ENCODE measurements around the gene MIF. TPM values are rescaled to one million over a fixed set of nuclear protein-coding genes. Genes with fewer than 3 reads are reported as not detected.
A peak's percentile ranks its signal among the peaks of the same experiment; 100 is the strongest.
"Not testable (repeated sequence)": the region's sequence is repeated elsewhere in the genome, so short reads cannot be mapped to it uniquely, and the experiment has no call there.

MIF gene
- total RNA-seq, 2 experiments from 2014 or later: 836 to 882 TPM

DNA sequence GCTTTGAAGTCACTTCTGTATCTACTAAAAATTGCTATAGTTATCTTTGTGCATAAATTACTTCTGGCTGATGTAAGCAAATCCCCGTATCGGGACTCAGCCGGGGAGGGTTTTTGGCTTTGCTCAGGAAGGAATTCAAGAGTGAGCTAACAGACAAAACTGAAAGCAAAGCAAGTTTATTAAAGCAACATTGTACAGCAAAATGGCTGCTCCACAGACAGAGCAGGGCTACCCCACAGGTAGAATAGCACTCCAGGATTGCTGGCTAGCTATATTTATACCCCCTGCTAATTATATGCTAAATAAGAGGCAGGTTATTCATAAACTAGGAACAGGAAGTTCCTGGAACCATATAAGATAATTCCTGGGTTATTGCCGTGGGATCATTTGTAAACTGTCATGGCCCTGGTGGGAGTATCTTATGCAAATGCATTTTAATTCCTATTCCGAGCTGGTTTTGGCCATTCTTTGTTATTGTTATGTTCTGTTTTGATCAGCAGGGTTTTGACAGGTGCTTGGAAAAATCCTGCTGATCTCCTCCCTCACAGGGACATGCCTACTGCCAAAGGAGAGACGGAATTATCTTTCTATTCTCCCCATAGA lies 15.2 kb downstream of the MIF start:
- no peaks in the 10 kb centered on the region for H3K9me3 Mint-ChIP-seq
- no peak for DNase-seq
- no peak overlapping the region for H3K27ac Mint-ChIP-seq
- POLR2A ChIA-PET: interaction anchor here (1.3 to 6.9 kb wide), 3 partner anchors 8 to 142 kb away, joined by 3 to 85 read pairs (median 4); partner anchors contain the start of genes CHCHD10 and MIF
- no peaks in the 10 kb centered on the region for H3K27me3 Mint-ChIP-seq
- H3K36me3 Mint-ChIP-seq (ENCODE audit: low read depth): peaks cover 4% of the 10 kb centered on the region
- H3K4me1 Mint-ChIP-seq: peaks cover 22% of the 10 kb centered on the region
- H3K4me3 Mint-ChIP-seq: no peak overlapping the region
- CTCF ChIA-PET: interaction anchor here (1.7 kb wide), 1 partner anchor 16 kb away, joined by 10 read pairs; the partner anchor contains the start of gene MIF

DNA sequence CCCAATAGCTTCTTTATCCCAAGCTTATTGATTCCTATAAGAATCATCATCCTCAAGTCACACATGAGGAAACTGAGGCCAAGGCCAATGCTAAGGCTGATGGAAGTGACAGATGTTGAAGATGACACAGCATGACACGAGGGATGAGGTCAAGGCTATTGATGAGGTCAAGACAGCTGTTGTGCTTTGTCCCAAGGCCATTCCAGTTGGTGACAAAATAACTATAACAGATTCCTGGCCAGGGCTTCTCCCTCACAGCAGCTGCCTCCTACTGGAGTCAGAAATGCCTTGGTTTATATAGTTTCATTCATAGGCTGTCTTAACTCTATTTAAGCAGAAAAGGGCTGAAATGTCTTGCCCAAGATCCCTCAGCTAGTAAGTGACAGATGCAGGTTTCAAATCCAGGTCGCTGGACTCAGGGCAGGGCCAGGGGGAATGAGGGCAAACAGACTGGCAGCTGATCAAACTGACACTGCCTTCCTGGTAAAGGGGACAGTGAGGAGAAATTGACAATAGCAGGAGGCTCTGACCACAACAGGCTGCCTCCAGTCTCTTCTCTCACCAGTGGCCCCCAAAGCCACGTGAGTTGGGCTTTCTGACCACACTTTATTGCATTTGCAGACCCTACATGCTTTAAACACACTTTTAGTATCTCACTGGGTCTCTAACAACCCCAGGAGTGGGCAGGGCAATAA lies 16.5 kb downstream of the MIF start:
- peaks cover 4% of the 10 kb centered on the region for H3K36me3 Mint-ChIP-seq (ENCODE audit: low read depth)
- peaks cover 27% of the 10 kb centered on the region for H3K4me1 Mint-ChIP-seq
- no peak overlapping the region for H3K4me3 Mint-ChIP-seq
- DNase-seq: no peak
- no peak overlapping the region for H3K27ac Mint-ChIP-seq
- ChIA-PET CTCF (interaction anchor here (1.7 kb wide), 1 partner anchor 17 kb away, joined by 10 read pairs; the partner anchor contains the start of gene MIF), POLR2A (interaction anchor here (1.3 to 6.9 kb wide), 3 partner anchors 10 to 143 kb away, joined by 3 to 85 read pairs (median 4); partner anchors contain the start of genes CHCHD10 and MIF)
- no peaks in the 10 kb centered on the region for H3K9me3 Mint-ChIP-seq
- no peaks in the 10 kb centered on the region for H3K27me3 Mint-ChIP-seq

DNA sequence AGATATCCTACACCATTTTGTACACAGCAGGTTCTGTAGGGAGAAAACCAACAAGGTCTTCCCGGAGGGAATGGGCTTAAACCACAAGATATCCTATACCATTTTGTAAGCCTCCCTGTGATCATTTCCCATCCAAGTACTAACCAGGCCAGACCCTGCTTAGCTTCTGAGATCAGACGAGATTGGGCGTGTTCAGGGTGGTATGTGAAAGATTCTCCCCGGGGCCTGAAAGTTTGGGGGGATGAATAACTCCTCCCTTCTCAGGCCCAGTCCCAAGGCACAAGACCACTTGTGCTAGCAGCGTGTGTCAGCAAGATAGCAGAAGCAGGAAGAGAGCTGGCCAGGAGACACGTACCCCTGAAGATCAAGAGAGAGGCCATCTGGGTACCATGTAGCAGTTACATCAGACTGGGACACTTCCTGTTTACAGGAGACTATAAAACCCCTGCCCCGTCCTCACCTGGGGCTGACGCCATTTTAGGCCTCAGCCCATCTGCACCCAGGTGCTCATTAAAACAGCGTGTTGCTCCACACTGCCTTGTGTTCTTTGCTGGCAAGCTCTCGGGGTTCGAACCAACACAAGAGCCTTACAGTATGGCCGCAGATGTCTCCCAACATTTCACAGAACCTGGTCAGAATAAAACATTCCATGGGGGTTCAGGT lies 17.3 kb downstream of the MIF start:
- no peaks in the 10 kb centered on the region for H3K27me3 Mint-ChIP-seq
- no peaks in the 10 kb centered on the region for H3K9me3 Mint-ChIP-seq
- DNase-seq: no peak
- CTCF ChIA-PET: interaction anchor here (1.7 to 2.6 kb wide), 2 partner anchors 17 to 18 kb away, joined by 10 to 31 read pairs; partner anchors contain the start of gene MIF
- H3K4me1 Mint-ChIP-seq: peaks cover 27% of the 10 kb centered on the region
- no peak overlapping the region for H3K4me3 Mint-ChIP-seq
- H3K36me3 Mint-ChIP-seq (ENCODE audit: low read depth): peaks cover 4% of the 10 kb centered on the region
- POLR2A ChIA-PET: interaction anchor here (6.9 kb wide), 1 partner anchor 18 kb away, joined by 85 read pairs; the partner anchor contains the start of gene MIF
- no peak overlapping the region for H3K27ac Mint-ChIP-seq

DNA sequence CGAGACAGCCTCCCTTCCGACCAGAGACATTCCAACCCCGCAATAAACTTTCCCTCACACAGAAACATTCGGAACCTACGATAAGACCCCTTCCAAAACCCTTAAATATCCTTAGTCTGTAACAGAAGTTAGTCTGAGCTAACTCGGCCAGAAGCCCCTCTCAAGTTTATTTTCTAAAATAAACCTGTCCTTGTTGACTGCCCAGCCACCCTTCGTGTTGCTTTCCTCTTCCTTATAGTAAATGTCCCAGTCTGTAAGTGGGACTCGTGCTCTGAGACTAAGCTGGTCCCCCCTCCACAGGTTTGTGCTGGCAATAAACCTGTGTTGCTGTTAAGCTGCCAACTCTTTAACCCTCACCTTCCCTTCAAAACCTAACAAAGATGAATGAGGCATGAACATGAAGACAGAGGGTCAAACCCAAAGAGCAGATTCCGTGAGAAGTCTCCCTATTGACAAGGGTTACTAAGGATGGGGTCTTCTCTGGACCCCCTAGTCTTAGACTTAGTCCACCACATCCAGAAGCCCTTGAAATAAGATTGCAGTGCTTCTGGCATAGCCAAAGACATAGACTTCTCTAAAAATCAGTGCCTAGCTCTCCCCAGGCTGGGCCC lies 18.2 kb downstream of the MIF start:
- peaks cover 27% of the 10 kb centered on the region for H3K4me1 Mint-ChIP-seq
- no peak for DNase-seq
- ChIA-PET POLR2A (interaction anchor here (0.9 to 6.9 kb wide), 3 partner anchors 11 to 359 kb away, joined by 3 to 85 read pairs (median 5); partner anchors contain the start of gene MIF), CTCF (interaction anchor here (1.6 to 2.6 kb wide), 2 partner anchors 18 to 244 kb away, joined by 4 to 31 read pairs; partner anchors contain the start of gene MIF)
- no peak overlapping the region for H3K4me3 Mint-ChIP-seq
- no peaks in the 10 kb centered on the region for H3K9me3 Mint-ChIP-seq
- peaks cover 4% of the 10 kb centered on the region for H3K36me3 Mint-ChIP-seq (ENCODE audit: low read depth)
- H3K27ac Mint-ChIP-seq: no peak overlapping the region
- H3K27me3 Mint-ChIP-seq: no peaks in the 10 kb centered on the region

DNA sequence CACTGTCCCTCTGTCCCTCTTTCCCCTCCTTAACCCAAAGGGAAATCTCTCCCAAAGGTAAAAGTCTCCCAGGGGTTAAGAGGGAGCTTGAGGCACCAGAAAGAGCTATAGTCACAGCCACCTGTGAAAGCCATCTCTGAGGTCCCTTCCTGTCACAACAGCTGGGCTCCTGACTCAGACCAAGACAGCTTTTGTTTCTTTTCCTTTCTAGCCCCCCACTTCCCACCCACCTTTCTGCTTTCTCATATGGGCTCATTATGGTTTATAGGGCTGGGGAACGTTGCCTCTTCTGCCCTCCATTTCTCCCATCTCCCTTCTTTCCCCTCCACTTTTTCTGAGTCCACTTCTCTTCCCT lies 19.1 kb downstream of the MIF start:
- Mint-ChIP-seq H3K4me3 (peak overlapping the region; percentile 86), H3K27ac (peak overlapping the region; percentile 95), H3K4me1 (peaks cover 27% of the 10 kb centered on the region), H3K9me3 (no peaks in the 10 kb centered on the region), H3K36me3 (ENCODE audit: low read depth) (peaks cover 4% of the 10 kb centered on the region), H3K27me3 (no peaks in the 10 kb centered on the region)
- ChIA-PET CTCF (interaction anchor here (0.8 to 2.6 kb wide), 4 partner anchors 17 to 244 kb away, joined by 3 to 31 read pairs (median 4); partner anchors contain the start of genes MIF and SLC2A11), POLR2A (interaction anchor here (0.6 to 6.9 kb wide), 20 partner anchors 10 to 515 kb away, joined by 3 to 85 read pairs (median 4); partner anchors contain the start of genes ADORA2A, CABIN1, MIF and SLC2A11)
- no peak for DNase-seq

DNA sequence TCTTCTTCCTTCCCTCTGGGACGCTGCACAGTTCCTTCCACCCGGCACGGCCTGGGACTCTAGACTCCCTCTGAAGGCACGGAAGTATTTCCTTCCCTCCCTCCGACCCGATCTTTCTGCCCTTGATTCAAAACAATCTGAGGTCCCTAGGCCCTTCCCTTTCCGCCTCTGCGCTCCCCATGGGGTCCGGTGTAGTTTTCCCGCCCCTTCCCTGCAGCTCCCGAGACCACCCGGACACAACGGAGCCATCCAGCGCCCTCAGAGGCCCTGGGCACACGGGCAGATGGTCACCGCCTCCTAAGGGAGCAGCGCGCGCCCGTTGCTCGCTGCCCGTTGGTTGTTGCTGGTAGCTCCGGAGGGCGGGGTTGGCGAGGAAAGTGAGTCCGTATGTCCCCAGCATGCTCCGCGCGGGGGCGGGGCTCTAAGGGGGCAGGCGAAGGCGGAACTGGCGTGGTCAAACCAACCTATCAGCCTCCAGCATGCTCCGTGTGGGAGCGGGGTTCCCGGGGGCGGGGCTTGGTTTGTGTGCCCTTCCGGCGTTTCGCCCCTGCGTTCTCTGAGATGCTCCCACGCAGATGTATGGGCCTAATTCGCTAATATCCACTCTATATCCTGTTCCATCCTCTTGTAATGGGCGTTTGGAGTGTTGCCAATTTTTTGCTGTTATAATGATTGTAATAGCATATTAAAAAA lies 19.6 kb downstream of the MIF start:
- Mint-ChIP-seq H3K36me3 (ENCODE audit: low read depth) (peaks cover 4% of the 10 kb centered on the region), H3K27me3 (no peaks in the 10 kb centered on the region), H3K4me1 (peaks cover 27% of the 10 kb centered on the region), H3K4me3 (peak overlapping the region; percentile 86), H3K27ac (peak overlapping the region; percentile 95), H3K9me3 (no peaks in the 10 kb centered on the region)
- CTCF ChIA-PET: interaction anchor here (0.8 to 2.6 kb wide), 4 partner anchors 16 to 243 kb away, joined by 3 to 31 read pairs (median 4); partner anchors contain the start of genes MIF and SLC2A11
- DNase-seq: peak; percentile 100
- POLR2A ChIA-PET: interaction anchor here (0.9 to 6.9 kb wide), 17 partner anchors 10 to 514 kb away, joined by 3 to 85 read pairs (median 4); partner anchors contain the start of genes ADORA2A, CABIN1, MIF and SLC2A11

DNA sequence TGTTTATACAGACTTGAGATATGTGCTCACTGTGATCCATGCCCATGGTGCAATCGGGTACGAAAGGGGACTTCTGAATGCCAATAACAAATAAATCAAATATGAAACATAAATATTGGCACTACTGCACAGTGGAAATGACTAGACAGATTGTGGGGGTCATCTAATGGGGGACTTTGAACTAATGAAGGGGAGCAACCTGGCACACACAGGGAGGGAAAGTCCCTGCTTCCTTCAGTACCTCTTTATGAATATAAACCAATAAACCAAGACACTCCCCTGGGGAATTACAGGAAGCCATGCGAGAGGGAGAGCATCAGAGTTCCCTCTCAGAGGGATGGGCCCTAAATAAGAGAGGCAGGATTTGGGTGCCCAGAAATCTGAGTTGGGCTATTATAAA lies 21.1 kb downstream of the MIF start:
- CTCF ChIA-PET: no interaction called here
- H3K9me3 Mint-ChIP-seq: no peaks in the 10 kb centered on the region
- peaks cover 4% of the 10 kb centered on the region for H3K36me3 Mint-ChIP-seq (ENCODE audit: low read depth)
- no peak for DNase-seq
- H3K4me1 Mint-ChIP-seq: peaks cover 27% of the 10 kb centered on the region
- no peak overlapping the region for H3K27ac Mint-ChIP-seq
- H3K27me3 Mint-ChIP-seq: no peaks in the 10 kb centered on the region
- no peak overlapping the region for H3K4me3 Mint-ChIP-seq
- POLR2A ChIA-PET: no interaction called here

DNA sequence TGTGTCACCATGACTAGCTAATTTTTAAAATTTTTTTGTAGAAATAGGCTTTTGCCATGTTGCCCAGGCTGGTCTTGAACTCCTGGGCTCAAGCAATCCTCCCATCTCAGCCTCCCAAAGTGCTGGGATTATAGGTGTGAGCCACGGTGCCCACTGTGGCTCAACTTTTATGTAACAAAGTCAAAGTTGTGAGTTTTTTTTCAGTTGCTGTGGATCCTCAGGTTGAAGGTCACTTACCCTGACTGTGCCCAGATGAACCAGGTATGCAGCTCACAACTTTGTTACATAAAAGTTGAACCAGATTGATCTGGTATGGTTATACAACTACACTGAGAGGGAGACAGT lies 26.1 kb downstream of the MIF start:
- ChIA-PET POLR2A (interaction anchor here (1.2 kb wide), 1 partner anchor 26 kb away, joined by 3 read pairs; the partner anchor contains the start of gene MIF), CTCF (interaction anchor here (1.1 to 1.2 kb wide), 2 partner anchors 9 to 26 kb away, joined by 3 read pairs; partner anchors contain the start of gene MIF)
- DNase-seq, H3K27ac Mint-ChIP-seq, H3K4me3 Mint-ChIP-seq, H3K27me3 Mint-ChIP-seq, H3K9me3 Mint-ChIP-seq: not testable (repeated sequence)
- Mint-ChIP-seq H3K4me1 (peaks cover 10% of the 10 kb centered on the region), H3K36me3 (ENCODE audit: low read depth) (peaks cover 16% of the 10 kb centered on the region)

DNA sequence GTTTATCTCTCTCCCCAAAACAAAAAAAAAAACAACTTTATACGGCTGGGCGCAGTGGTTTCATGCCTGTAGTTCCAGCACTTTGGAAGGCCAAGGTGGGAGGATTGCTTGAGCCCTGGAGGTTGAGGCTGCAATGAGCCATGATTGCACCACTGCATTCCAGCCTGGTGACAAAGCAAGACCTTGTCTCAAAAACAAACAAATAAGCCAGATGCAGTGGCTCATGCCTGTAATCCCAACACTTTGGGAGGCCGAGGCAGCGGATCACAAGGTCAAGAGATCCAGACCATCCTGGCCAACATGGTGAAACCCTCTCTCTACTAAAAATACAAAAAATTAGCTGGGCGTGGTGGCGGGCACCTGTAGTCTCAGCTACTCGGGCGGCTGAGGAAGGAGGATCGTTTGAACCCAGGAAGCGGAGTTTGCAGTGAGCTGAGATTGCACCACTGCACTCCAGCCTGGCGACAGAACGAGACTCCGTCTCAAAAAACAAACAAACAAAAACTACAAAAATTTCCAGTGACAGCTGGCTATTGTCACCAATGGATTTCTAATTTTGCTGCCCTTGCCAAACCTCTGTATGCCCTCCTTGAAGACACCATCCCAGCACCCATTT lies 27.5 kb downstream of the MIF start:
- H3K27me3 Mint-ChIP-seq, POLR2A ChIA-PET, H3K4me3 Mint-ChIP-seq, H3K27ac Mint-ChIP-seq, DNase-seq: not testable (repeated sequence)
- Mint-ChIP-seq H3K36me3 (ENCODE audit: low read depth) (peaks cover 27% of the 10 kb centered on the region), H3K4me1 (peaks cover 10% of the 10 kb centered on the region), H3K9me3 (peaks cover 12% of the 10 kb centered on the region)
- CTCF ChIA-PET: interaction anchor here (0.7 to 1.1 kb wide), 2 partner anchors 8 to 234 kb away, joined by 3 read pairs; no protein-coding TSS in a partner anchor

DNA sequence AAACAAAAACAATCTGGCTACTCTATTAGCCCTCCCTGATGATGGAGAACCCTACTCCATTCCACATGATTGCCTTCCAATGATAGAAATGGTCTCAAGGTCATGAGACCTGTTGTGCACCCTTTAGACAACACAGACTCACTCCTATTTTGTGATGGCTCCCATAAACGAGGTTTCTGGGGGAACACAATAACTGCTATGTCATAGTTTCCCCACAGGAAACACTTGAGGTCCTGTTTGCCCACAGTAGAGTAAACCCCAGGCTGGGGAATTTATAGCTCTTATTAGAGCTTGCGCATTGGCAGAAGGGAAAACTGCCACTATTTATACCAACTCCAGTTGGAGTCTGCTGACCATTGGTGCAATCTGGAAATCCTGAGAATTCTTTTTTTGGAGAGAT lies 28.7 kb downstream of the MIF start:
- Mint-ChIP-seq H3K9me3 (peaks cover 12% of the 10 kb centered on the region), H3K36me3 (ENCODE audit: low read depth) (peaks cover 39% of the 10 kb centered on the region), H3K4me3 (no peak overlapping the region), H3K4me1 (peaks cover 10% of the 10 kb centered on the region), H3K27ac (peak overlapping the region; percentile 52), H3K27me3 (no peaks in the 10 kb centered on the region)
- no peak for DNase-seq
- ChIA-PET POLR2A (no interaction called here), CTCF (no interaction called here)

DNA sequence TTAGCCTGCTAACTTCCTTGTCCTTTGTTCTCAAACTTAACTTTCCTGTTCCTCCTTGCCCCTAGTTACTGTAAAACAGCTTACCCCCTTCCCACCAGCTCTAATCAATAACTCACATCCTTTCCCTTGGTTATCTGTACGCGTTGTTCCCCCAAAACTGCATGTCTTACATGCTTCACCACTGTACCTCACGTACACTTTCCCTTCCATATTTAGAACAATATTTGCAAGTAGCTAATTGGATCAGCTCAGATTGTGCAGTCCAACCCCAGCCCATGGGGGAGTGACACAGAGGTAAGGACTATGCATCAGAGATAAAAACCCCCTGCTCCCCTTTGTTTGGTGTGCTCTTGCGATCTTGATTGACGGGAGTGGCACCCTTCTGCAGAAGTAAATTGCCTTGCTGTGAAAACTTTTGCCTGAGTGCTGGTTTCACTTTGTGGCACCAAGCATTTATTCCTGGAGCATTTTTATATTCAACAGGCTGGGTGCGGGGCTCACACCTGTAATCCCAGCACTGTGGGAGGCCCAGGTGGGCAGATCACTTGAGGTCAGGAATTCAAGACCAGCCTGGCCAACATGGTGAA lies 30.9 kb downstream of the MIF start:
- Mint-ChIP-seq H3K9me3 (peaks cover 12% of the 10 kb centered on the region), H3K27me3 (no peaks in the 10 kb centered on the region), H3K4me1 (peaks cover 10% of the 10 kb centered on the region), H3K36me3 (ENCODE audit: low read depth) (peaks cover 56% of the 10 kb centered on the region), H3K4me3 (no peak overlapping the region), H3K27ac (no peak overlapping the region)
- ChIA-PET POLR2A (no interaction called here), CTCF (no interaction called here)
- no peak for DNase-seq

Data from activated CD4-positive, alpha-beta memory T cell treated with anti-CD3 and anti-CD28 coated beads, Interleukin-2, amount 10 ng/mL, durations not matched to agents 7 days and 5 days (primary cell).